ENCODE results near the gene OR6K2. TPM values are rescaled to one million over a fixed set of nuclear protein-coding genes. Genes with fewer than 3 reads are reported as not detected.
"Not testable (repeated sequence)": the region's sequence is repeated elsewhere in the genome, so short reads cannot be mapped to it uniquely, and the experiment has no call there.

Gene OR6K2
- total and polyA plus RNA-seq, 2 of the 13 experiments (the other 11 are each of a cell fraction or from before 2014, with no cell fraction given) = not detected

GRCh38 chr1:158689110-158689509 is 11.3 kb downstream of the OR6K2 start (continued):
- TF ChIP-seq CTCF (CRISPR knock-in tag; IDR thresholded peaks at IDR 0.05) = no peak
- no peak for TF ChIP-seq ATF7-NPFF (CRISPR knock-in tag; IDR thresholded peaks at IDR 0.05; ENCODE audit: low read depth)
- TF ChIP-seq TSC22D2 (CRISPR knock-in tag; IDR thresholded peaks at IDR 0.05; ENCODE audit: borderline replicate concordance) = no peak
- no peak for TF ChIP-seq BRD4 (CRISPR knock-in tag; IDR thresholded peaks at IDR 0.05)
- no peak for TF ChIP-seq SKIL (CRISPR knock-in tag; IDR thresholded peaks at IDR 0.05; ENCODE audit: borderline replicate concordance)
- no peak for TF ChIP-seq ZNF503 (CRISPR knock-in tag; IDR thresholded peaks at IDR 0.05)
- no peak for TF ChIP-seq TMF1 (CRISPR knock-in tag; IDR thresholded peaks at IDR 0.05; ENCODE audit: low read depth)
- TF ChIP-seq POLR2G (IDR thresholded peaks at IDR 0.05; ENCODE audit: low read depth, low read length) = no peak
- no peak for TF ChIP-seq NFKBIZ (CRISPR knock-in tag; IDR thresholded peaks at IDR 0.05)

GRCh38 chr1:158688343-158688742 is 12.1 kb downstream of the OR6K2 start:
- H3K9ac ChIP-seq (ENCODE audit: insufficient read depth, low read depth, low read length); FAIRE-seq; H3K27me3 ChIP-seq (ENCODE audit: control insufficient read depth in 1 of 2, insufficient read depth in 2 of 2, low read length in 2 of 2); H2AFZ ChIP-seq (ENCODE audit: low read length); H4K20me1 ChIP-seq (ENCODE audit: insufficient read depth, low read length); BruUV-seq (replicated peaks); H3K79me2 ChIP-seq (ENCODE audit: insufficient read depth, low read length); H3K4me1 ChIP-seq (ENCODE audit: insufficient read depth, low read length); H3K27ac ChIP-seq (ENCODE audit: extremely low read length, insufficient read depth, low read length); H3K9me3 ChIP-seq (ENCODE audit: low read length); in situ Hi-C loops (cut with HindIII; ENCODE audit: extremely low pct_ligation_motif_present, low pct_unique_long_range_greater_than_20kb); H3K4me3 ChIP-seq (replicated peaks in 1 of 3; ENCODE audit: insufficient read depth in 1 of 3, low read depth in 2 of 3, low read length in 3 of 3); POLR2A ChIA-PET; DNase-seq (ENCODE audit: low spot score); H3K4me2 ChIP-seq (ENCODE audit: low read depth, low read length); intact Hi-C loops (cut with micrococcal nuclease; ENCODE audit: unreplicated experiment); CTCF ChIA-PET (ENCODE audit: low intra/inter-chr PET ratio, low total read pairs); H3K36me3 ChIP-seq (replicated peaks in 1 of 2; ENCODE audit: control insufficient read depth in 1 of 2, insufficient read depth in 2 of 2, low read length in 2 of 2); ATAC-seq: not testable (repeated sequence)
- WGBS (ENCODE audit: low lambda C conversion rate) = 4% methylated on average over 1 of the region's 1 CpG
